IPS DF 6.9 (cell line): ENCODE measurements around the gene ABCG2.
"Not testable (repeated sequence)": the region's sequence is repeated elsewhere in the genome, so short reads cannot be mapped to it uniquely, and the experiment has no call there.

Experiments
- DNase-seq: peaks from one replicate; pipeline ENCODE4 v3.0.0-alpha.2; 2013; ENCODE audit warnings: low read depth, low spot score
- H3K27ac ChIP-seq: one replicate; pipeline ENCODE4 v1.5.1; 2013; ENCODE audit warnings: low read length, control low read depth
- H3K27me3 ChIP-seq: 2 replicates; pipeline ENCODE4 v1.6.1; 2013; ENCODE audit warnings: mild to moderate bottlenecking, low read length; ENCODE audit not compliant: control insufficient read depth, insufficient read depth
- H3K36me3 ChIP-seq: 2 replicates; pipeline ENCODE4 v1.6.1; 2013; ENCODE audit warnings: low read length; ENCODE audit not compliant: control insufficient read depth, insufficient read depth
- H3K4me1 ChIP-seq: 2 replicates; pipeline ENCODE4 v1.6.1; 2013; ENCODE audit warnings: low read length; ENCODE audit not compliant: control insufficient read depth, insufficient read depth
- H3K4me3 ChIP-seq: 2 replicates; pipeline ENCODE4 v1.5.1; 2013; ENCODE audit warnings: mild to moderate bottlenecking, low read length
- H3K9me3 ChIP-seq: 2 replicates; pipeline ENCODE4 v1.6.1; 2013; ENCODE audit warnings: low read length, inconsistent platforms; ENCODE audit not compliant: control insufficient read depth, insufficient read depth
- WGBS: extraction: QIAGEN DNeasy Blood & Tissue Kit; methylation state at CpG from one replicate; pipeline ENCODE4 v1.1.7; 2013; ENCODE audit warnings: mixed read lengths, missing lambda C conversion rate; ENCODE audit not compliant: insufficient read length, insufficient coverage; 5-methylcytosine and 5-hydroxymethylcytosine counted together

ABCG2 gene

DNA sequence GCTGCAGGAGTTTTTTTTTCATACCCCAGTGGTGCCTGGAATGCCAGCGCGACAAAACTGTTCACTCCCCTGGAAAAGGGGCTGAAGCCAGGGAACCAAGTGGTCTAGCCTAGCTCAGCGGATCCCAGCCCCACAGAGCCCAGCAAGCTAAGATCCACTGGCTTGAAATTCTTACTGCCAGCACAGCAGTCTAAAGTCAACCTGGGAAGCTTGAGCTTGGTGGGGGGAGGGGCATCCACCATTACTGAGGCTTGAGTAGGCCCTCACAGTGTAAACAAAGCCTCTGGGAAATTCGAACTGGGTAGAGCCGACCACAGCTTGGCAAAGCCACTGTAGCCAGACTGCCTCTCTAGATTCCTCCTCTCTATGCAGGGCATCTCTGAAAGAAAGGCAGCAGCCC, 36.2 kb downstream of the ABCG2 start:
- not testable (repeated sequence) for H3K36me3 ChIP-seq, H3K27me3 ChIP-seq, H3K4me3 ChIP-seq, H3K9me3 ChIP-seq, DNase-seq, H3K27ac ChIP-seq, H3K4me1 ChIP-seq
- no CpG with 5 or more reads among the region's 5 CpGs for WGBS

DNA sequence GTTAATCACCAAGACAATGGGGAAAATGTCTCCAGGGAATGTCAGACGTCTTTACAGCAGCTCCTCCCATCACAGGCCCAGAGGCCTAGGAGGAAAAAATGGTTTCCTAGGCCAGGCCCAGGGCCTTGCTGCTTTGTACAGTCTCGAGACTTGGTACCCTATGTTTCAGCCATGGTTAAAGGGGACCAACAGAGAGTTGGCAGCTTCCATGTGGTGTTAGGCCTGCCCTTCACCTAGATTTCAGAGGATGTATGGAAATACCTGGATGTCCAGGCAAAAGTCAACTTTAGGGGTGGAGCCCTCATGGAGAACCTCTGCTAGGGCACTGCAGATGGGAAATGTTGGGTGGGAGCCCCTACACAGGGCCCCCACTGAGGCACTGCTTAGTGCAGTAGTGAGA, 38.5 kb downstream of the ABCG2 start:
- Histone ChIP-seq H3K9me3 (peaks cover 4% of the 10 kb centered on the region), H3K27ac (no peak overlapping the region), H3K4me1 (no peaks in the 10 kb centered on the region), H3K36me3 (no peaks in the 10 kb centered on the region; the same call in 1 of the 2 replicates), H3K27me3 (no peaks in the 10 kb centered on the region), H3K4me3 (no peak overlapping the region)
- no peak for DNase-seq
- no CpG with 5 or more reads among the region's 2 CpGs for WGBS

DNA sequence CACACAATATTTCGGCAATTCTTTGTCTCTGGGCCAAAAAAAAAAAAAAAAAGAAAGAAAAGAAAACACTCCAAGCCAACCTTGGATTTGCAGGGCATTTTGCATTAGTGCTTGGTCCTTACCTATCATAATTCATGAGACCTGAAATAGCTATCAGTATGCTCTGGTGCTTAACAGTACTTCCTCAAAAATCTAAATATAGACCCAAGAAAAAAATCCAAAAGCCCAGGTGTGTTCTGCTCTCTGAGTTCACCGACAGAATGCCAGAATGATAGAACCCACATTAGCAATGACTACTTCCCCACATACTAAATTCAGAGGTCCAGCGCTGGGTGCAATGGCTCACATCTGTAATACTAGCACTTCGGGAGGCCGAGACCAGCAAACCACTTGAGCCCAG, 42.9 kb downstream of the ABCG2 start:
- Histone ChIP-seq H3K4me3 (no peak overlapping the region), H3K36me3 (no peaks in the 10 kb centered on the region; the same call in 1 of the 2 replicates), H3K27ac (no peak overlapping the region), H3K27me3 (no peaks in the 10 kb centered on the region), H3K9me3 (peaks cover 4% of the 10 kb centered on the region), H3K4me1 (no peaks in the 10 kb centered on the region)
- no peak for DNase-seq
- no CpG with 5 or more reads among the region's 5 CpGs for WGBS

DNA sequence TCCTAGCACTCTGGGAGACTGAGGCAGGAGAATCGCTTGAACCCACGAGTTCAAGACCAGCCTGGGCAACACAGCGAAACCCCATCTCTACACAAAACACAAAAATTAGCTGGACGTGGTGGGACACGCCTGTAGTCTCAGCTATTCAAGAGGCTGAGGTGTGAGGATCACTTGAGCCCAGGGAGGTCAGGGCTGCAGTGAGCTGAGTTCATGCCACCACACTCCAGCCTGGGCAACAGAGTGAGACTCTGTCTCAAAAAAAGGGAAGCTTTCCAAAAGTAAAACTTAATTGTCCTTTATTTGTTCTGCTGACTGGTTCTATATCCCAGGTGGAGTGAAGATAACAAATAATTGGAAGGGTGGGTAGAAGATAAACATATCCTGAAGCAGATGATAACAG, 45.6 kb downstream of the ABCG2 start:
- H3K4me3 ChIP-seq, result no peak overlapping the region
- no peaks in the 10 kb centered on the region for H3K27me3 ChIP-seq
- no CpG with 5 or more reads among the region's 5 CpGs for WGBS
- no peak overlapping the region for H3K27ac ChIP-seq
- no peaks in the 10 kb centered on the region for H3K4me1 ChIP-seq
- H3K9me3 ChIP-seq, result no peaks in the 10 kb centered on the region
- no peaks in the 10 kb centered on the region for H3K36me3 ChIP-seq
- no peak for DNase-seq

DNA sequence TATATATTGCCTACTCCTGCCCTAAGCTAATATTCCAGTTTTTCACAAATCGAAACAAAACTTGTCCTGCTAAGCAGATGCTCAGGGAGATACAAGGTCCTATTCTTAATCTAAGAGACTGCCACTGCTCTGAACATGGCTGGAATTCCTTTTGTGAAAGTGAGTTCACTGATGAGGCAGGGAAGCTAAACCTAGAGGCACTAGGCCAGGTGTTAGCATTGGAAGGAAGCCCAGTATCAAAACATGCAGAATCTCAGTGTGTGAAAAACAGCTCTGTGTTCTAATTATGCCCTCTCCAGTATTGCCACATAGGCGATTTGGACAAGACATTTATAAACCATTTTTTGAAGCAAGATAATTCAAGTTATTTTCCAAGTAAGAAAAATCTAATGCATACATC, 47.6 kb downstream of the ABCG2 start:
- Histone ChIP-seq H3K36me3 (no peaks in the 10 kb centered on the region), H3K4me3 (no peak overlapping the region), H3K27me3 (no peaks in the 10 kb centered on the region), H3K27ac (no peak overlapping the region), H3K4me1 (no peaks in the 10 kb centered on the region), H3K9me3 (no peaks in the 10 kb centered on the region)
- no peak for DNase-seq
- WGBS, result 100% methylated on average over 1 of the region's 2 CpGs

DNA sequence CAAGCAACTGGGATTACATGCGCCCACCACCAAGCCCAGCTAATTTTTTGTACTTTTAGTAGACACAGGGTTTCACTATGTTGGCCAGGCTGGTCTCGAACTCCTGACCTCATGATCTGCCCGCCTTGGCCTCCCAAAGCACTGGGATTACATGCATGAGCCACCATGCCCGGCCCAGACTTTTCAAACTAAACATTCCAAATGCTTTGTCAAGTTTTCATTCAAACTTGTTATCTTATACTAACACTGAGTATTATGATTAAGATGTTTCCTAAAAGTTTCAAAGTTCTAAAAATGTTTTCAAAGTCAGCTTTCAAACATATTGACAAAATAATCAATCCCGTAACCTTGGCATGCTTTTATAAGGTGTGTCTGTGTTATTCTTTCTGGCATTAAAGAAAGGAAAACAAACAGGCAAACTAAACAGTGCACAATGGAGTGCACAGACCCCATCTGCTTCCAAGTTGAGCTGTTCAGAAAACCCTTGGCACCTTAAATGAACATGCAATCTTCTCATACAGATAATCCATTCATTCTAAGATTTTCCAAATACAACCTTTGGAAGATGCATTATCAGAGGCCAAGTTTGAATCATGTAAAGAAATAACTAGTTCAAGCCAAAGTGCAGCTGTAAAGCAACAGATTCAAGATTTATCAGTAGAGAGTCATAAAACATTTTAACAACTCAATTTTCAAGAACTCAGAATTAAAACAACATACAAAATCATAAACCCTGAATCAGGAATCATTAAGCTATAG, 49.1 kb downstream of the ABCG2 start:
- H3K4me3 ChIP-seq, result no peak overlapping the region
- H3K4me1 ChIP-seq, result no peaks in the 10 kb centered on the region
- no peak for DNase-seq
- H3K9me3 ChIP-seq, result no peaks in the 10 kb centered on the region
- no CpG with 5 or more reads among the region's 5 CpGs for WGBS
- no peaks in the 10 kb centered on the region for H3K27me3 ChIP-seq
- no peak overlapping the region for H3K27ac ChIP-seq
- H3K36me3 ChIP-seq, result no peaks in the 10 kb centered on the region

DNA sequence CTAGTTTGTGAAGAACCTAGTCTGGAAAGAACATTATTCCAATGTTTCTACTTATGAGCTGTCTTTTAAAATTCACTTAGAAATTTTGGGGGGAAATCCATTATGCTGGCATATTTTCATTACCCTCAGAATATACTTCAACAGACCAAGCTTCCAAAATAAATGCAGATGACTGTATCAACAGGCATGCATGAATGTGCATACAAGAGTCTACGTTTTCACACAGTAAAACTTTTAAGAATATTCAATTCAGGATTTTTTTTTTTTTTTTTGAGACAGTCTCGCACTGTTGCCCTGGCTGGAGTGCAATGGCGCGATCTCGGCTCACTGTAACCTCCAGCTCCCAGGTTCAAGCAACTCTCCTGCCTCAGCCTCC, 49.7 kb downstream of the ABCG2 start:
- Histone ChIP-seq H3K27ac (no peak overlapping the region), H3K4me3 (no peak overlapping the region), H3K27me3 (no peaks in the 10 kb centered on the region), H3K9me3 (no peaks in the 10 kb centered on the region), H3K4me1 (no peaks in the 10 kb centered on the region), H3K36me3 (no peaks in the 10 kb centered on the region)
- DNase-seq, result no peak
- no CpG with 5 or more reads among the region's 5 CpGs for WGBS

DNA sequence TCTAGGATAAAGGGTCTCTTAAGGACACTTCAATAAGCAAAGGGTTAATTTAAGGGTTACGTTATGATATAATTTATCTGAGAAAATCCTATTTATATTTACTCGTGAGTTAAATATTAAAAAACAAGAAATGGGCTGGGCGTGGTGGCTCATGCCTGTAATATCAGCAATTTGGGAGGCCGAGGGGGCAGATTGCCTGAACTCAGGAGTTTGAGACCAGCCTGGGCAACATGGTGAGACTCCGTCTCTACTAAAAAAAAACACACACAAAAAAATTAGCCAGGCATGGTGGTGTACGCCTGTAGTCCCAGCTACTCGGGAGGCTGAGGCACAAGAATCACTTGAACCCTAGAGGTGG, 50.4 kb downstream of the ABCG2 start:
- H3K36me3 ChIP-seq, H3K4me1 ChIP-seq, H3K27me3 ChIP-seq, DNase-seq, H3K27ac ChIP-seq, H3K9me3 ChIP-seq, H3K4me3 ChIP-seq: not testable (repeated sequence)
- WGBS, result no CpG with 5 or more reads among the region's 7 CpGs

DNA sequence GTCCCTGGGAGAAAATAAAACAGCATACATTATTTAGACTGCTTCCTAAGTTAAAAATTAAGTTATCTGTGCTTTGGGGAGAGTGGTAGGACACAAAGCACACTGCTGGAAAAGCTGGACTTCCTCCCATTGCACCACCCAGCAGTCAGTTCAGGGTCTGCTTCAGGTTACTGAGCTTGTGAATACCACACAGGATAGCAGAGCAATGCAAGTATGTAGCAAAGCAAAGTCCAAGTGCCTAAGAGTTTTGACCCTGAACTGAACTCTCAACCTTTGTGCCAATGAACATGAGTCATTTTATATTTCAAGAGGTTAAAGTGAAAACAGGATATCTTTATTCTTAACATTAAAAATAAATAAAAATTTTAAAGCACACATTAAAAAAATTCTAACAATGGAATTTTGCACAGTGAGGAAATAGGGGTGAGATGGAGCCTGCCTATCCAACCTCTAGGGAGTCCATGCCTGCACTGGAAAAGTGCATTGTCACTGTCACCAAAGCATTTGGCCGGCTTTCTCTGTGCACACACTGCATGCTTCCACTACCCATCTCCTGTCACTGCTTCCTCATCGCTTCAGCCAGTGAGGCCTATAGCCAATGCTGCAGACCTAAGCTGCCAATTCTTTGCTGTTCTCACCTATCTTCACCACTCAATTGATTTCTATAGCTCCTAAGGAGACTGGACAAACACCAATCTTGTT, 50.9 kb downstream of the ABCG2 start:
- H3K4me1 ChIP-seq, result no peaks in the 10 kb centered on the region
- DNase-seq, result no peak
- H3K27ac ChIP-seq, result no peak overlapping the region
- H3K27me3 ChIP-seq, result no peaks in the 10 kb centered on the region
- H3K4me3 ChIP-seq, result no peak overlapping the region
- no peaks in the 10 kb centered on the region for H3K36me3 ChIP-seq
- no peaks in the 10 kb centered on the region for H3K9me3 ChIP-seq
- no CpG with 5 or more reads among the region's 2 CpGs for WGBS

DNA sequence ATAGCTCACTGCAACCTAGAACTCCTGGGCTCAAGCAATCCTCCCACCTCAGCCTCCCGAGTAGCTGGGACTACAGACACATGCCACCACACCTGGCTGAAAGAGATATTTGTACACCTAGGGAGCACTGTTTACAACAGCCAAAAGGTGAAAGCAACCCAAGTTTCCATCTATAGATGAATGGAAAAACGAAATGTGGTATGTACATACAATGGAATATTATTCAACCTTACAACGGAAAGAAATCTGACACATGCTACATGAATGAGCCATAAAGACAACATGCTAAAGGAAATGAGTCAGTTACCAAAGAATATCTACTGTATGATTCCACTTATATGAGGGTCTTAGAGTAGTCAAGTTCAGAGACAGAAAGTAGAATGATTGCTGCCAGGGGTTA, 52.2 kb downstream of the ABCG2 start:
- no CpG with 5 or more reads among the region's 3 CpGs for WGBS
- H3K4me1 ChIP-seq, result no peaks in the 10 kb centered on the region
- DNase-seq, result no peak
- H3K36me3 ChIP-seq, result no peaks in the 10 kb centered on the region
- H3K27me3 ChIP-seq, result no peaks in the 10 kb centered on the region
- H3K9me3 ChIP-seq, result no peaks in the 10 kb centered on the region
- no peak overlapping the region for H3K27ac ChIP-seq
- no peak overlapping the region for H3K4me3 ChIP-seq
